GM12878 (cell line): Measurements from ENCODE around the gene GPT2. TPM values are rescaled to one million over a fixed set of nuclear protein-coding genes. Genes with fewer than 3 reads are reported as not detected.

Source experiments
- ATF7 ChIP-seq: fragments of 450-650 bp; IDR thresholded peaks from 2 replicates; pipeline ENCODE4 v1.6.1; 2016; ENCODE audit warnings: low read depth, mild to moderate bottlenecking
- BACH1 ChIP-seq: fragments of 450-650 bp; IDR thresholded peaks from 2 replicates; pipeline ENCODE4 v1.6.1; 2017; ENCODE audit warnings: mild to moderate bottlenecking, borderline replicate concordance
- CBFB ChIP-seq: IDR thresholded peaks from 2 replicates; pipeline ENCODE4 v1.6.1; 2016; ENCODE audit warnings: antibody characterized with exemption, low read depth
- CEBPZ ChIP-seq: fragments of 150-350 bp; IDR thresholded peaks from 2 replicates; pipeline ENCODE4 v1.6.1; 2016; ENCODE audit warnings: low read depth, low read length
- CREB1 ChIP-seq: IDR thresholded peaks from 2 replicates; pipeline ENCODE4 v1.6.1; 2012; ENCODE audit warnings: low read depth, mild to moderate bottlenecking, inconsistent platforms
- CTCF ChIP-seq, 3 experiments: IDR thresholded peaks in 2 of 3; conservative IDR thresholded peaks in 1 of 3; 2 replicates each; pipeline ENCODE4 v1.5.1; 2011; ENCODE audit warnings: low read depth in 3 of 3, low read length in 3 of 3, mild to moderate bottlenecking in 3 of 3, control low read depth in 2 of 3, moderate library complexity in 2 of 3, inconsistent platforms in 1 of 3, mixed read lengths in 1 of 3; ENCODE audit not compliant: control insufficient read depth in 2 of 3, insufficient read depth in 1 of 3; ENCODE audit errors: extremely low read depth in 1 of 3
- E2F4 ChIP-seq: IDR thresholded peaks from 2 replicates; pipeline ENCODE4 v1.6.1; 2012; ENCODE audit warnings: low read depth, low read length, improper control_type of control experiment
- IKZF1 ChIP-seq: fragments of 450-650 bp; conservative IDR thresholded peaks from 2 replicates; pipeline ENCODE4 v1.6.1; 2017; ENCODE audit warnings: antibody characterized with exemption, mild to moderate bottlenecking
- IRF4 ChIP-seq: IDR thresholded peaks from 2 replicates; pipeline ENCODE4 v1.6.1; 2011; ENCODE audit warnings: low read depth, low read length
- KAT2A ChIP-seq: conservative IDR thresholded peaks from 2 replicates; pipeline ENCODE4 v1.6.1; 2011; ENCODE audit warnings: low read depth, low read length; ENCODE audit not compliant: control insufficient read depth
- MXI1 ChIP-seq: fragments of 150-350 bp; IDR thresholded peaks from 2 replicates; pipeline ENCODE4 v1.6.1; 2011; ENCODE audit warnings: low read depth, mild to moderate bottlenecking, inconsistent platforms, low read length, improper control_type of control experiment
- NBN ChIP-seq: fragments of 450-650 bp; IDR thresholded peaks from 2 replicates; pipeline ENCODE4 v1.6.1; 2016
- NFXL1 ChIP-seq: fragments of 450-650 bp; IDR thresholded peaks from 2 replicates; pipeline ENCODE4 v1.6.1; 2017; ENCODE audit warnings: antibody characterized with exemption, mild to moderate bottlenecking, borderline replicate concordance
- RBBP5 ChIP-seq: fragments of 200-600 bp; sonication (generic); conservative IDR thresholded peaks from 2 replicates; pipeline ENCODE4 v1.6.1; 2016
- RELB ChIP-seq: fragments of 450-650 bp; IDR thresholded peaks from 2 replicates; pipeline ENCODE4 v1.6.1; 2017; ENCODE audit warnings: low read depth, mild to moderate bottlenecking, moderate library complexity
- SIN3A ChIP-seq: IDR thresholded peaks from 2 replicates; pipeline ENCODE4 v1.6.1; 2012; ENCODE audit warnings: low read depth, low read length, improper control_type of control experiment
- TARDBP ChIP-seq: IDR thresholded peaks from 2 replicates; pipeline ENCODE4 v1.6.1; 2016; ENCODE audit warnings: borderline replicate concordance
- ZBED1 ChIP-seq: IDR thresholded peaks from 2 replicates; pipeline ENCODE4 v1.6.1; 2016; ENCODE audit warnings: borderline replicate concordance
- ZNF384 ChIP-seq: IDR thresholded peaks from 2 replicates; pipeline ENCODE4 v1.6.1; 2012; ENCODE audit warnings: low read depth, mild to moderate bottlenecking, low read length, improper control_type of control experiment, borderline replicate concordance
- polyA plus RNA-seq, 11 experiments: library from polyadenylated mRNA; depleted of rRNA in 4 of 11; unstranded in 6 of 11; stranded (reverse) in 5 of 11; fragments of >200 nt; fragmentation: Nextera tagmentation in 4 of 11; fragmentation: Illumina TruSeq in 1 of 11; extraction: Ambion mirVana in 4 of 11; extraction: Trizol in 1 of 11; gene quantifications; 1 replicate in 1 of 11; 2 replicates in 10 of 11; pipeline versions ENCODE4 v1.2.1 to v1.2.3, GENCODE V29; 2011 to 2016; ENCODE audit warnings: inconsistent platforms in 2 of 11, missing spikeins in 2 of 11, low read depth in 1 of 11
- total RNA-seq, 4 experiments: library from RNA; depleted of rRNA in 3 of 4; stranded (reverse); fragments of >200 nt in 3 of 4; fragmentation: Illumina TruSeq in 1 of 4; extraction: Trizol in 1 of 4; gene quantifications; 2 replicates each; pipeline versions ENCODE4 v1.2.1 to v1.2.3, GENCODE V29; 2013 to 2021
- TF ChIP-seq, protein P1 (sequence below): IDR thresholded peaks from 2 replicates; pipeline ENCODE4 v1.6.1; 2012; ENCODE audit warnings: low read depth, low read length, improper control_type of control experiment

GPT2 gene
- total and polyA plus RNA-seq, 10 of the 15 experiments (the other 5 are each of a cell fraction or from before 2014, with no cell fraction given), result 0.45 to 9.9 (median 4.3) TPM

DNA sequence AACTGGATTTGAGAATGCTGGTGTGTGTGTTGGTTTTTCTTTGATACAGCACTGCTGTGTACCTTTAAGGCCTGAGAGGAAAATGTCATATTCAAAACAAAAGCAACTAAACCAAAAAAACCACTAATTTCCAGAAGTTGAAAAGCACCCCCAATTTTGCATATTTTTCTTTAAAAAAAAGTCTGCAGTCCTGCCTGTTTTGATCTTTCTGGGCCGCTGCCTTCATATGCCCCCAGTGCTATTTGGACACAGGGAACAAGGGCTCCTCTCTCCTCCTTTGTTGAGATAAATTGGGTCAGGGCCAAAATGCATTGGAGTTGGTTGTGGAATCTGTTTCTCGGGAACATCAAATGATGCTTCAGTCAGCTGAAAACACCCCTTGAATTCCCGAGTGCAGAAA, 26.9 kb downstream of the GPT2 start (continued):
- TF ChIP-seq KAT2A (no peak), E2F4 (no peak), MXI1 (no peak), BACH1 (no peak), TARDBP (no peak), SIN3A (no peak), IKZF1 (no peak; the same call in 1 of the 2 replicates), RBBP5 (no peak), CTCF (IDR thresholded peaks at IDR 0.05 in 2 of 3, conservative IDR thresholded peaks at IDR 0.05 in 1 of 3; ENCODE audit: control insufficient read depth in 2 of 3, extremely low read depth in 1 of 3, insufficient read depth in 1 of 3, low read depth in 3 of 3, low read length in 3 of 3) (no peak), ATF7 (peak; percentile 34; the same call in 1 of the 2 replicates), IRF4 (peak; percentile 81), CBFB (peak; percentile 92), ZNF384 (peak; percentile 88), NBN (no peak), RELB (0 out of 2 replicates have a peak, but pooled peaks have one; percentile 52), ZBED1 (no peak), CEBPZ (no peak), NFXL1 (no peak), CREB1 (peak; percentile 13; the same call in 1 of the 2 replicates)
- TF ChIP-seq, protein P1, sequence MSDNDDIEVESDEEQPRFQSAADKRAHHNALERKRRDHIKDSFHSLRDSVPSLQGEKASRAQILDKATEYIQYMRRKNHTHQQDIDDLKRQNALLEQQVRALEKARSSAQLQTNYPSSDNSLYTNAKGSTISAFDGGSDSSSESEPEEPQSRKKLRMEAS, result no peak
